GM13977 (cell line): ENCODE results near the gene TNRC6C.

Experiments
- DNase-seq: peaks from one replicate; pipeline ENCODE4 v3.0.0; 2012; ENCODE audit warnings: low spot score
- CTCF ChIP-seq: IDR thresholded peaks from 2 replicates; pipeline ENCODE4 v1.5.1; 2012; ENCODE audit warnings: mild to moderate bottlenecking, control low read depth; ENCODE audit not compliant: insufficient read depth; ENCODE audit errors: extremely low read depth, missing control alignments
- in situ Hi-C: fragments of 300-500 bp; cut with MboI; formaldehyde crosslinking; loops from one replicate; pipeline ENCODE4 v1.12.0; 2022; ENCODE audit warnings: low sequenced_read_pairs, low pct_unique_long_range_greater_than_20kb, mixed read lengths, inconsistent platforms; ENCODE audit not compliant: unreplicated experiment

TNRC6C gene

GRCh38 chr17:78143214-78144146, 185.0 kb downstream of the TNRC6C start:
- TF ChIP-seq CTCF: no peak
- in situ Hi-C loops: no loop called here
- DNase-seq: no peak

DNA sequence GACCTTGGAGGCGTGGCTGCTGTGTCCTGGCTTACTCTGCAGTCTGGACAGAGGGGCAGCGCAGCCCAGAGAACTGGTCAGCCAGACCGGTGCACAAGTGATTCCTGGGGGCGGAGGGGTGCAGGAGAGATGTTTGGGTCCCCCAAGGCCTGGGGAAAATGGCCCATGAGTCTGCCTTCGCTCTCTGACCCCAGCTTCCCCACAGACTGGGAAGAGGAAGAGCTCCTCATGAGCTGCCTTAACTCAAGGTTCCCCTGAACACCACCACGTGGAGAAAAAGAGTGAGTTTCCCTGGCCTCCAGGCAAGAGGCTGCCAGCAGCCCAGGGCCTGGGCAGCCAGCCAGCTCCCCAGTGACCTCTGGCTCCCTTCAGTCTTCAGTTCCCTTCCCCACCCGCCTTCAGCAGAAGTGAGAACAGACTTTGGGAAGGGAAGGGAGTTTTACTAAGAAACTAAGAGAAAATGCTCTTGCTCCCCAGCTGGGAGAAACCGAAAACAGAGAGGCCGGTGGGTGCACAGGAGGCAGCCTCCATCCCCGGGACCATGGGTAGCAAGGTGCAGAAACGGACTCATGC, 185.7 kb downstream of the TNRC6C start:
- in situ Hi-C loops: no loop called here
- no peak for DNase-seq
- TF ChIP-seq CTCF: no peak

GRCh38 chr17:78144736-78145641, 186.5 kb downstream of the TNRC6C start:
- in situ Hi-C loops: no loop called here

GRCh38 chr17:78146471-78146869, 188.0 kb downstream of the TNRC6C start:
- in situ Hi-C loops: no loop called here
- DNase-seq: no peak
- TF ChIP-seq CTCF: no peak

More at GRCh38 chr17:78144736-78145641, 186.5 kb downstream of the TNRC6C start:
- no peak for TF ChIP-seq CTCF
- no peak for DNase-seq

DNA sequence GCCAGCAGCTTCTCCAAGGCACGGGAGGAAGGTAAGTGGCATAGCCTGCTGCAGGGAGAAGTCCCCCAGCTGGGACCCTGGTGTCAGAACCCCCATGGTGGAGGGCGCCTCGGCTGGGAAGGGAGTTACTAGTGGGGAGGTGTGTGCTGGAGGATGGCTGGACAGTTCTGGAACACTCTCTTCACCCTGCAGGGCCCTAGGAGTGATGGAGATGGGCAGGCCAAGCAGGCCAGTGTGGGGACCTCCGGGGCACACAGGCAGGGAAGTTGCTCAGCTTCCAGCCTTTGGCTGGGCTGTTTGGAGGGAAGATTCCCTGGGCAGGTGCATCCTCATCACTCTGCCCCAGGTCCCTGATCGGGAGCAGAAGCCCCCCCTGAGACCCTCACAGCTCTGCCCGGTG, 188.4 kb downstream of the TNRC6C start:
- in situ Hi-C loops: no loop called here
- DNase-seq: no peak

More for the DNA sequence above, 188.4 kb downstream of the TNRC6C start:
- TF ChIP-seq CTCF: no peak
